NCI-H524 treated with DMSO at 0.1 percent for 48 hours (cell line): Measurements from ENCODE around the gene TNNT1.
"Not testable (repeated sequence)": the region's sequence is repeated elsewhere in the genome, so short reads cannot be mapped to it uniquely, and the experiment has no call there.

Experiments used
- DNase-seq: peaks from one replicate; lab custom pipeline; 2025; lab: John Stamatoyannopoulos, UW

TNNT1 gene

GRCh38 chr19:55109527-55110291, 39.3 kb downstream of the TNNT1 start:
- DNase-seq: no peak

GRCh38 chr19:55107252-55107651, 41.8 kb downstream of the TNNT1 start:
- not testable (repeated sequence) for DNase-seq

- DNase-seq: no peak
Measured at GRCh38 chr19:55106591-55106990, 42.4 kb downstream of the TNNT1 start.

- DNase-seq: no peak
Measured at GRCh38 chr19:55105237-55105636, 43.8 kb downstream of the TNNT1 start.

GRCh38 chr19:55103190-55103589, 45.8 kb downstream of the TNNT1 start:
- no peak for DNase-seq

DNA sequence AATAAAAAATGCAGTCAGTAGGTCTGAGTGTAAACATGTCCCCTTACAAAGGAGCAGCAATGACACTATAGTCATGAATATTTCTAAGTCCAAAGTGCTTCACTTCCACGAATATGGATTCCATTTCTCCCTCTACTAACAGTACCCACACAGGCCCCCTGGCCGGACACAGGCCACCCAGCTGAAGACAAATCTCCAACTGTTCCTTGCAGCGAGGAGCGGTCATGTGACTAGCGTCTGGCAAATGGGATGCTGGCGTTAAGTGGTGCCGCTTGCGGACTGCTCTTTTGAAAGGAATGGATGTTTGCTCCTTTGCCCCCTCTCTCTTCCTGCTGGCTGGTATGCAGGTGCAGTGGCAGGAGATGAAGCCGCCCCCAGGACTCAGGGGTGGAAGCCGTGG, 47.7 kb downstream of the TNNT1 start:
- DNase-seq: no peak

DNA sequence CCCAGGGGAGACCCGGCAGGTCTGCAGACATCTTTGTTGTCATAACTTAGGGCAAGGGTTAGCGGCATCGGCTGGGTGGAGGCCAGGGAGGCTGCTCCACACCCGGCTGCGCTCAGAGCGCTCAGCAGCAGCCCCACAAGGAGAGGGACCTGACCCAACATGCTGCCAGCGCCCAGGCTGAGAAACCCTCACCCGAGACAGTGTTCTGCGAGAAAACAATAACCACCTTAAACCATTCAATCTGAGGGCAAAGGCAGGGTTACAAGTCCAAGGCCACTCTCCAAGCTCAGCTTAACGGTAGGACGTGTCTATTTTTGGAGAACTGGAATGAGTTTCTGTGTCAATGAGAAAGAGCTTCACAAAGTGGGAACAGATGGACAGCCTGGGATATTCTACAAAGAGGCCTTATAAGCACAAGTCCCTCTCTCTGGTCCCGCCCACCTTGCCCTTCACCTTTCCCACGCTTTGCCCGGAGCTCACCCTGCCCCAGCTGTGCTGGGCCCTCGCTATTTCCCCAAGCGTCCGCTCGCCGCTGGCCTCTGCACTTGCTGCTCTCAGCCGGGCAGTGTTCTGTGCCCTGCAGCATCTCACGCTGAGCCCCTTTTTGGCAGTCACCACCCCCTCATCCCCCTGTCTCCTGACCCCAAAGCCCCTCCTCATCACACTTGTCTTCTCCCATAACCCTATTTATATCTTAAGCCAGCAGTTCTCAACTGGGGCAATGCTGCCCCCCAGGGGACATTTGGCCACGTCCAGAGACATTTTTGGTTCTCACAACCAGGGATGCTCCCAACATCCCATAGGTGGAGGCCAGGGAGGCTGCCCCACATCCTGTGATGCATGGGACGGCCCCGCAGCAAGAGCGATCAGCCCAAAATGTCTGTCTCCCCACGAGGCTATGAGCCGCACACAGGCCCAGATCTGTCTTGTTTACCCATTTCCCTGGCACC, 49.2 kb downstream of the TNNT1 start:
- DNase-seq: no peak

GRCh38 chr19:55098716-55099556, 50.1 kb downstream of the TNNT1 start:
- no peak for DNase-seq

GRCh38 chr19:55097864-55098715, 50.9 kb downstream of the TNNT1 start:
- DNase-seq: no peak

DNA sequence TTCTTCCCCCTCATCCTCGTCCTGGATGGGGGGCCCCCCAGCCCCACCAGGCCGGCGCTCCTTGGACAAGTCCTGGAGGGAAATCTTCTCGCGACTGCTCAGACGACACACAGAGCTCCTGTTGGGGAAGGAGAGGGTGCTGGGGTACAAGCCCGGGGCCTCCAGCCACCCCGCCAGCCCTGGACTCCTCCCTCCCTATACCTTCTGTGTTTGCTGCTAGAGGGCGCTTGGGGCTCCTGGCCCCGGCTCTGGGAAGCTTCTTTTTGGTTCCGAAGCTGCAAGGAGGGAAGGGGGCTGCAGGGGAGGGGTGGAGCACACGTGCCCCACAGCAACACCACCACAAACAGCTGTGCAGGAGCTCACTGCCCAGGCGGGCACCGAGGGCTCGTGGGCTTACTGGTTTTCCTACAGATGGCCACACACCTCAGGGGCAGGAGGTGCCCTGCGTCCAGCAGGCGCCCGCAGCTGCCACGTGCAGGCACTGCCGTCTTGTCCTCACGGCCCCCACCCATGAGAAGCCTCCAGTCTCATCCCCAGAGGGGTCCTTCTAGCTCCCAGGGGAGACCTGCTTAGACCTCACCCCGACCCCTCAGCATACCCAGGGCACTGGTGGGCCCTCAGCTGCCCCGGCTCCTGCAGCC, 52.8 kb downstream of the TNNT1 start:
- DNase-seq: no peak

DNA sequence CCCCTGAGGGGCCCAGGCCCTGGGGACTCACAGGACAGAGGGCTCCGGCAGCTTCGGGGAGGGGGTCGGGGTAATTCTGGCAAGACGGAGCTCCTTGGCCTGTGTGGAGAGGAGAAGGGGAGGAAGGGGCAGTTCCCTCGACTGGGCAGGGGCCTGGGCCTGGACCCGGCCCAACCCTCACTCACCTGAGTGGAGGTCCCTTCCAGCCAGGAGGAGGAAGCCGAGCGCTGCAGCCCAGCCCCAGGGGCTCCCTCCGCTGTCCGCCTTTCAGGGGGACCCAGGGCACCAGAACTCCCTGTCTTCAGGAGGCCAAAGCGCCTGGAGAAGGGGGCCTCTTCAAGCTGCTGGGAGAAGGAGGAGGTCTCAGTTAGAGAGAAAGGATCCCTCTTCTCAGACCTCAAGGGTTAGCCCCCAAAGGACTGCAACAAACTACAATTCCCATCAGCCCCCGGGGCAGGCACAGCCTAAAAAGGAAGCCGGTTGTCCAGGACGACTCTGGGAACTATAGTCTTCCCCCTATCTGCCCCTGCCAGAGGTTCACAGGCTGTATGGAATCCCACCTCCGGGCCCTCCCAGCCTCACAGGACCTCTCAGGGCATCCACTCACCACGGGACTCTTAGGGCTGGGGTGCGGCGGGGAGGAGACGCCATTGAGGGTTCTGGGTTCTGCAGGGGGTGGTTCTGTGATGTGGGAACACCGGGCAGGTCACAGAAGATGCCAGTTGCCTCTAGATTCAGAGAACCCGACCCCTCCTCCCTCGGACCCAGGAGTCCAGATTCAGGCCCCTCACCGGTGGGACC, 53.5 kb downstream of the TNNT1 start:
- no peak for DNase-seq

GRCh38 chr19:55094456-55095259, 54.3 kb downstream of the TNNT1 start:
- no peak for DNase-seq

- no peak for DNase-seq
Measured at GRCh38 chr19:55092423-55093318, 56.3 kb downstream of the TNNT1 start.

- DNase-seq: no peak
Measured at GRCh38 chr19:55091955-55092354, 57.1 kb downstream of the TNNT1 start.

DNA sequence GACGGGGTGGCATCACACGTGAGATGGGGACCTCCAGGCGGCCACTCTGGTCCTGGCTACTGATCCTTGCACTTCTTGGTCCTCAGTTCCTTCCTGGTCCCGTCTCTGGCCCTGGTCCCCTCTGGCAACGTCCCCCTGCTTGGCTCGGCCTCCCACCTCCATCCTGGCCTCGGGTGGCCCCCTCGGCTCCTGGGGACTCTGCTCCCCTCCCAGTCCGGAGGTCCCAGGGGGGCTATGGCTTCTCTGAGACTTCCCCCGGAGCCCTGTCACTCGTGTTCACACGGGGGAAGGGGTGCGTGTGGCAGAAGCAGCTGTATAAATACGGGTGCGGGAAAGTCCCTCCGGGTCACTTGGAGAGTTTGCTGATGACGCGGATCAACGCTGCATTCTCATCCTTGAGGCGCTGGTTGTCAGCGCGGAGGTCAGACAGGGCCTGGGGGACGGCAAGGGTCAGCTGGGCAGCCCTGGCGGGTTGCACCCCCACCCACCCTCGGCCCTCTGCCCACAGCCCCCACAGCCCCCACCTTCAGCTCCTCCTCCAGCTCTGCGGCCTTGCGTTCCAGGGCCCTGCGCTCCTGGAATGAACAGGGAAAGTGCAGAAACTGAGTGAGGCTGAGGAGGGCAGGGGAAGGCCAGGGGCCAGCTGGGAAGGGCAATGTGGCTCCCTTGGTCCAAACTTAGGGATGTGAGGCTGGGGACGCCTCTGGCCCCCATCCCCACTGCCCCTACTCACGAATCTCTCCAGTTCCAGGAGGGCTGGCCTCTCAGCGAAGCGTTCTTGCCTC, 57.7 kb downstream of the TNNT1 start:
- no peak for DNase-seq

GRCh38 chr19:55090564-55090963, 58.4 kb downstream of the TNNT1 start:
- no peak for DNase-seq

- DNase-seq: no peak
Measured at GRCh38 chr19:55089342-55089944, 59.6 kb downstream of the TNNT1 start.
